Measurements from ENCODE around the gene MYOZ3. TPM values are rescaled to one million over a fixed set of nuclear protein-coding genes. Genes with fewer than 3 reads are reported as not detected.

MYOZ3 gene
- total RNA-seq, 2 experiments from 2014 or later: 0.07 to 0.21 TPM

GRCh38 chr5:150621301-150621700 lies 39.8 kb upstream of the MYOZ3 start:
- H3K9me3 Mint-ChIP-seq: no peaks in the 10 kb centered on the region
- intact Hi-C loops (cut with micrococcal nuclease): no loop called here
- H3K36me3 Mint-ChIP-seq: no peaks in the 10 kb centered on the region
- peaks cover 17% of the 10 kb centered on the region for H3K4me1 Mint-ChIP-seq (ENCODE audit: low read depth)
- no peak overlapping the region for H3K27ac Mint-ChIP-seq
- no peak for DNase-seq
- no peak overlapping the region for H3K4me3 Mint-ChIP-seq
- ChIA-PET CTCF (interaction anchor here (1.0 kb wide), 1 partner anchor 61 kb away, joined by 4 read pairs; no protein-coding TSS in a partner anchor), POLR2A (no interaction called here)
- H3K27me3 Mint-ChIP-seq: peaks cover 10% of the 10 kb centered on the region

- no peak overlapping the region for H3K4me3 Mint-ChIP-seq
- DNase-seq: no peak
- H3K27me3 Mint-ChIP-seq: peaks cover 10% of the 10 kb centered on the region
- ChIA-PET CTCF (no interaction called here), POLR2A (no interaction called here)
- no peaks in the 10 kb centered on the region for H3K9me3 Mint-ChIP-seq
- no peak overlapping the region for H3K27ac Mint-ChIP-seq
- no peaks in the 10 kb centered on the region for H3K36me3 Mint-ChIP-seq
- H3K4me1 Mint-ChIP-seq (ENCODE audit: low read depth): peaks cover 17% of the 10 kb centered on the region
- intact Hi-C loops (cut with micrococcal nuclease): no loop called here
These were observed 38.9 kb upstream of the MYOZ3 start for GRCh38 chr5:150622157-150622556.

- CTCF ChIA-PET: no interaction called here
- H3K27ac Mint-ChIP-seq: no peak overlapping the region
- DNase-seq: no peak
- H3K27me3 Mint-ChIP-seq: peaks cover 10% of the 10 kb centered on the region
- H3K4me3 Mint-ChIP-seq: no peak overlapping the region
- peaks cover 17% of the 10 kb centered on the region for H3K4me1 Mint-ChIP-seq (ENCODE audit: low read depth)
- POLR2A ChIA-PET: interaction anchor here (0.6 kb wide), 1 partner anchor 605 kb away, joined by 3 read pairs; no protein-coding TSS in a partner anchor
- intact Hi-C loops (cut with micrococcal nuclease): no loop called here
- no peaks in the 10 kb centered on the region for H3K36me3 Mint-ChIP-seq
- no peaks in the 10 kb centered on the region for H3K9me3 Mint-ChIP-seq
These were observed 37.7 kb upstream of the MYOZ3 start for GRCh38 chr5:150623152-150623877.

- peaks cover 17% of the 10 kb centered on the region for H3K4me1 Mint-ChIP-seq (ENCODE audit: low read depth)
- DNase-seq: no peak
- POLR2A ChIA-PET: interaction anchor here (0.6 kb wide), 1 partner anchor 604 kb away, joined by 3 read pairs; no protein-coding TSS in a partner anchor
- H3K4me3 Mint-ChIP-seq: peak overlapping the region; percentile 57
- intact Hi-C loops (cut with micrococcal nuclease): no loop called here
- no peaks in the 10 kb centered on the region for H3K9me3 Mint-ChIP-seq
- H3K36me3 Mint-ChIP-seq: no peaks in the 10 kb centered on the region
- CTCF ChIA-PET: no interaction called here
- peaks cover 10% of the 10 kb centered on the region for H3K27me3 Mint-ChIP-seq
- no peak overlapping the region for H3K27ac Mint-ChIP-seq
These were observed 37.2 kb upstream of the MYOZ3 start for GRCh38 chr5:150623878-150624216.

GRCh38 chr5:150624334-150625163 lies 36.5 kb upstream of the MYOZ3 start:
- no peaks in the 10 kb centered on the region for H3K9me3 Mint-ChIP-seq
- H3K27me3 Mint-ChIP-seq: peaks cover 10% of the 10 kb centered on the region
- peak; percentile 44 for DNase-seq
- no peaks in the 10 kb centered on the region for H3K36me3 Mint-ChIP-seq
- H3K27ac Mint-ChIP-seq: no peak overlapping the region
- intact Hi-C loops (cut with micrococcal nuclease): no loop called here
- peaks cover 17% of the 10 kb centered on the region for H3K4me1 Mint-ChIP-seq (ENCODE audit: low read depth)
- ChIA-PET POLR2A (no interaction called here), CTCF (no interaction called here)
- peak overlapping the region; percentile 57 for H3K4me3 Mint-ChIP-seq

GRCh38 chr5:150625164-150625535 lies 35.9 kb upstream of the MYOZ3 start:
- ChIA-PET POLR2A (no interaction called here), CTCF (no interaction called here)
- DNase-seq: no peak
- Mint-ChIP-seq H3K27ac (no peak overlapping the region), H3K36me3 (no peaks in the 10 kb centered on the region), H3K9me3 (no peaks in the 10 kb centered on the region), H3K27me3 (peaks cover 10% of the 10 kb centered on the region), H3K4me3 (no peak overlapping the region), H3K4me1 (ENCODE audit: low read depth) (peaks cover 17% of the 10 kb centered on the region)
- intact Hi-C loops (cut with micrococcal nuclease): no loop called here

GRCh38 chr5:150625831-150626746 lies 35.0 kb upstream of the MYOZ3 start:
- Mint-ChIP-seq H3K9me3 (no peaks in the 10 kb centered on the region), H3K4me3 (no peak overlapping the region)
- CTCF ChIA-PET: interaction anchor here (0.7 kb wide), 1 partner anchor 220 kb away, joined by 3 read pairs; the partner anchor contains the start of gene IRGM

DNA sequence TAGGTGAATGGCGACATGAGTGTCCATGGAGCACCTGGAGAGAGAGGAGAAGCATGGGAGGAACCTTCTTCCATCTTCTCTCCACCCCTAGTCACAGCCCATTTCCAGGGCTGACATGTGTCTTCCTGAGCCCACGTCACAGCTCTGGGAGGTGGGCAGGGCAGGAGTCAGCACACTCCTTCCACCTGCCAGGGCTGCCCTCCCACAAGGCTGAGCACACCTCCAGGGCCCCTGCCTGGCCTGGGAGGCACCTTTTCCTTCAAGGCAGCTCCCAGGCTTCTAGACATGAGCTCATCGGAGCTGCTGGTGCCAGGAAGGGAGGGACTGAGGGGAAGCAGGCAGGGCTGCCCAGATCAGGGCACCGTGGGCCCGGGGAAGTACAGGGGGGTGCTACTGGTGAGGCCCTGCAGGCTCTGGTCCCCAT lies 34.2 kb upstream of the MYOZ3 start:
- no peak for DNase-seq
- intact Hi-C loops (cut with micrococcal nuclease): no loop called here
- no peak overlapping the region for H3K4me3 Mint-ChIP-seq
- H3K9me3 Mint-ChIP-seq: no peaks in the 10 kb centered on the region
- no peak overlapping the region for H3K27ac Mint-ChIP-seq
- H3K27me3 Mint-ChIP-seq: peaks cover 9% of the 10 kb centered on the region
- H3K36me3 Mint-ChIP-seq: no peaks in the 10 kb centered on the region
- ChIA-PET POLR2A (no interaction called here), CTCF (interaction anchor here (0.7 kb wide), 1 partner anchor 219 kb away, joined by 3 read pairs; the partner anchor contains the start of gene IRGM)
- peaks cover 17% of the 10 kb centered on the region for H3K4me1 Mint-ChIP-seq (ENCODE audit: low read depth)

More at GRCh38 chr5:150625831-150626746, 35.0 kb upstream of the MYOZ3 start:
- intact Hi-C loops (cut with micrococcal nuclease): no loop called here
- H3K36me3 Mint-ChIP-seq: no peaks in the 10 kb centered on the region
- POLR2A ChIA-PET: no interaction called here
- H3K4me1 Mint-ChIP-seq (ENCODE audit: low read depth): peaks cover 17% of the 10 kb centered on the region
- H3K27me3 Mint-ChIP-seq: peaks cover 10% of the 10 kb centered on the region
- H3K27ac Mint-ChIP-seq: no peak overlapping the region
- no peak for DNase-seq

DNA sequence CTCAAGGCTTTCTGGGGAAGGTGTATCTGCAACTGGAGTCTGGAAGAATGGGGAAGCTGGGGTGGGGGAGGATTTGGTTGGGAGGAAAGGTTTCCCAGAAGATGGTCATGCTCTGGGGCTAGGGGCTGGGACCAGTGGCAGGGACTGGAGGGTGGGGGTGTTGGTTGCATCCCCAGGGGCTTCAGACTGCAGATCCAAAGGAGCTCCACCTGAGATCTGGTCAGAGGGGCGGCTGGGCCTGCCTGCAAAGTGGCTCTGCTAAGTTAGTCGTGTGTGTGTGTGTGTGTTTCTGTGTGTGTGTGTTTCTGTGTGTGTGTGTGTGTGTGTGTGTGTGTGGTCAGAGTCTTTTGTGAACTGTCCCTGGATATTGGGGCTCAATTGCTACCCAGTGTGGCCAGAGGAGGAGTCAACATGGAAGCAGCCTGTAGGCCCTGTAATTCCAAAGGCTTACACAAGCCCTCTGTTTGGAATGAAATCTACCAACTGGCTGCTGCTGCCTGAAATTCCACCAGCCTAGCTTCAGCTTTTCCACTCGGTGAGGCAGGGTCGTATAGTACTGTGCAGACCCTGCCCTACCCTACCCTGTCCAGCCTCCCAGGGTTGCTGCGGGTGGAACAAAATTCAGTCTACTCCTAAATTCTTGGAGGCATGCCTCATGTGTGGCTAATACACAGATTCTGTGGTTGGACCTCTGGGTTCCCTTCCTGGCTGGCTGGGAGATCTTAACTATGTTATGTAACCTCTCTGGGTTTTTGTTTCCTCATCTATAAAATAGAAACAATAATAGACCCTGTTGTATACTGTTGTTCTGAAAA lies 33.1 kb upstream of the MYOZ3 start:
- CTCF ChIA-PET: no interaction called here
- DNase-seq: no peak
- Mint-ChIP-seq H3K4me3 (no peak overlapping the region), H3K27ac (no peak overlapping the region), H3K4me1 (ENCODE audit: low read depth) (peaks cover 14% of the 10 kb centered on the region), H3K9me3 (no peaks in the 10 kb centered on the region), H3K36me3 (no peaks in the 10 kb centered on the region), H3K27me3 (peaks cover 9% of the 10 kb centered on the region)
- POLR2A ChIA-PET: no interaction called here
- intact Hi-C loops (cut with micrococcal nuclease): no loop called here

DNA sequence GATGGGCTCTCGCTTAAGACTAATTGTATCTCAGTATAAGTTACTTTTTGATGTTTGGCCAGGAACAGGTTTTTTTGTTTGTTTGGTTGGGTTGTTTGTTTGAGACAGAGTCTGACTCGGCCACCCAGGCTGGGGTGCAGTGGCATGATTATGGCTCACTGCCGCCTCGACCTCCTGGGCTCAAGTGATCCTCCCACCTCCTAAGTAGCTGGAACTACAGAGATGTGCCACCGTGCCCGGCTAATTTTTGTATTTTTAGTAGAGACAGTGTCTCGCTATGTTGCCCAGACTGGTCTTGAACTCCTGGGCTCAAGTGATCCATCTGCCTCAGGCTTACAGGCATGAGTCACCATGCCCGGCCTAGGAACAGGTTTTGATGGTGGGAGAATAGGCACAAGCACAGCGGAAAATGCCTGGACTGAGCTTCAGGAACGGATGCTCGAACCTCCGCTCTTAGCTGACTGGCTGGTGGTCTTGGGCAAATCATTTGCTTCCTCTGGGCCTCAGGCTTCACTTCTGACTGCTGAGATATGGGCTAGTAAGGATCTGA lies 32.0 kb upstream of the MYOZ3 start:
- intact Hi-C loops (cut with micrococcal nuclease): no loop called here
- POLR2A ChIA-PET: no interaction called here
- no peak overlapping the region for H3K4me3 Mint-ChIP-seq
- no peaks in the 10 kb centered on the region for H3K9me3 Mint-ChIP-seq
- CTCF ChIA-PET: no interaction called here
- H3K36me3 Mint-ChIP-seq: no peaks in the 10 kb centered on the region
- no peak for DNase-seq
- no peak overlapping the region for H3K27ac Mint-ChIP-seq
- peaks cover 4% of the 10 kb centered on the region for H3K4me1 Mint-ChIP-seq (ENCODE audit: low read depth)
- peaks cover 8% of the 10 kb centered on the region for H3K27me3 Mint-ChIP-seq

GRCh38 chr5:150630016-150630415 lies 31.0 kb upstream of the MYOZ3 start:
- Mint-ChIP-seq H3K36me3 (no peaks in the 10 kb centered on the region), H3K4me1 (ENCODE audit: low read depth) (no peaks in the 10 kb centered on the region), H3K9me3 (no peaks in the 10 kb centered on the region), H3K4me3 (no peak overlapping the region), H3K27ac (no peak overlapping the region), H3K27me3 (peaks cover 4% of the 10 kb centered on the region)
- ChIA-PET CTCF (no interaction called here), POLR2A (no interaction called here)
- no peak for DNase-seq
- intact Hi-C loops (cut with micrococcal nuclease): no loop called here

Measured in activated CD4-positive, alpha-beta memory T cell treated with anti-CD3 and anti-CD28 coated beads for 36 hours (primary cell).